Activated CD8-positive, alpha-beta T cell treated with anti-CD3 and anti-CD28 coated beads, Interleukin-2, amount 10 ng/mL, durations not matched to agents 7 days and 5 days (primary cell): Measurements from ENCODE around the gene AFMID. TPM values are rescaled to one million over a fixed set of nuclear protein-coding genes. Genes with fewer than 3 reads are reported as not detected.

Experiments used
- ATAC-seq: fragments of 150-1000 bp; cut with Tn5 transposase; one replicate; pipeline ENCODE4 v1.10.0; 2021; ENCODE audit warnings: moderate library complexity
- CTCF ChIA-PET: fragments of 350-600 bp; sonication (Branson Sonifier 250); formaldehyde crosslinking; loops from one replicate; lab custom pipeline; 2021; ENCODE audit warnings: antibody characterized with exemption; lab: Charles Lee
- POLR2A ChIA-PET: fragments of 350-600 bp; sonication (Branson Sonifier 250); formaldehyde crosslinking; loops from one replicate; lab custom pipeline; 2021; ENCODE audit warnings: antibody characterized with exemption; lab: Charles Lee
- DNase-seq: peaks from one replicate; pipeline ENCODE4 v3.0.0-alpha.2; 2020
- H3K27ac Mint-ChIP-seq: one replicate; pipeline ENCODE4 v1.8.0; 2021; ENCODE audit warnings: mild to moderate bottlenecking, mixed read lengths
- H3K27me3 Mint-ChIP-seq: one replicate; pipeline ENCODE4 v1.8.0; 2021; ENCODE audit warnings: low read depth, mixed read lengths
- H3K36me3 Mint-ChIP-seq: one replicate; pipeline ENCODE4 v1.8.0; 2021; ENCODE audit warnings: low read depth, mixed read lengths
- H3K4me1 Mint-ChIP-seq: one replicate; pipeline ENCODE4 v1.8.0; 2021; ENCODE audit warnings: low read depth, mixed read lengths
- H3K4me3 Mint-ChIP-seq: one replicate; pipeline ENCODE4 v1.8.0; 2021; ENCODE audit warnings: mild to moderate bottlenecking, mixed read lengths
- H3K9me3 Mint-ChIP-seq: one replicate; pipeline ENCODE4 v1.8.0; 2022; ENCODE audit warnings: mixed read lengths; ENCODE audit not compliant: insufficient read depth
- total RNA-seq, 2 experiments: library from RNA; stranded (reverse); gene quantifications; one replicate each; pipeline ENCODE4 v1.2.3, GENCODE V29; 2021

Gene AFMID
- total RNA-seq, 2 experiments from 2014 or later: 17.7 to 20.7 TPM

DNA sequence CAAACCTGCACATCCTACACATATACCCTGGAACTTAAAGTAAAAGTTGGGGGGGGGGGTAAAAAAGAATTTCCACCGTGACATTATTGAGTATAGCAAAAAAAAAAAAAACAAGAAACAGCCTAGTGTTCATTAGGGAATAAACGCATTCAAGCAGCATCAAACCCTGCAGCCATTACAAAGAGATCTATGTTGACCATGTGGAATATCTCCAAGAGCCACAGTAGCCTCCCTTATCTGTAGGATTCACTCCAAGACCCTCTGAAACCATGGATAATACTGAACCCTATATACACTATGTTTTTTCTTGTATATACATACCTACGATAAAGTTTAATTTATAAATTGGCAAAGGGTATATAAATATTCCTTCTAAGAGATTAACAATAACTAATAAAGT is 21.3 kb downstream of the AFMID start:
- no peak overlapping the region for H3K27ac Mint-ChIP-seq
- DNase-seq (no peak), ATAC-seq (no peak)
- H3K4me1 Mint-ChIP-seq: no peaks in the 10 kb centered on the region
- H3K9me3 Mint-ChIP-seq: no peaks in the 10 kb centered on the region
- H3K36me3 Mint-ChIP-seq: peaks cover 3% of the 10 kb centered on the region
- H3K27me3 Mint-ChIP-seq: no peaks in the 10 kb centered on the region
- POLR2A ChIA-PET: no interaction called here
- H3K4me3 Mint-ChIP-seq: no peak overlapping the region
- CTCF ChIA-PET: interaction anchor here (0.6 kb wide), 1 partner anchor 1757 kb away, joined by 3 read pairs; no protein-coding TSS in a partner anchor

DNA sequence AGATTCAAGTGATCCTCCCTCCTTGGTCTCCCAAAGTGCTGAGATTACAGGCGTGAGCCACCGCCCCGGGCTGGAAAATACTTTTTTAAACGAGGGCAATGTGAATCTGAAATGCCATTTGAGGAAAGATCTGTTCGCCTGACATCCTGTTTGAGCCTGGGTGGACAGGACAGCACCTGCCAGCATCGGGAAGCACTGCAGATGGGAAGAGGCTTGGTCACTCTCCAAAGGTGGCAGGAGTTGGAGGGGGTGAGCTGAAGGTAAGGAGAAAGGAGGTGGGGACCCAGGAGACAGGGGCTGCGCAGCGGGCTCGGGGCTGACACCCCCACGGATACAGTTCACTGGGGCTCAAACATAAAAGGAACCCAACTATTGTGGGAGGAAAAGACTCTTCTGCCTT is 22.9 kb downstream of the AFMID start:
- Mint-ChIP-seq H3K4me1 (peaks cover 9% of the 10 kb centered on the region), H3K27ac (no peak overlapping the region), H3K4me3 (no peak overlapping the region), H3K36me3 (peaks cover 4% of the 10 kb centered on the region), H3K27me3 (no peaks in the 10 kb centered on the region), H3K9me3 (no peaks in the 10 kb centered on the region)
- DNase-seq (no peak), ATAC-seq (no peak)
- ChIA-PET CTCF (no interaction called here), POLR2A (no interaction called here)

DNA sequence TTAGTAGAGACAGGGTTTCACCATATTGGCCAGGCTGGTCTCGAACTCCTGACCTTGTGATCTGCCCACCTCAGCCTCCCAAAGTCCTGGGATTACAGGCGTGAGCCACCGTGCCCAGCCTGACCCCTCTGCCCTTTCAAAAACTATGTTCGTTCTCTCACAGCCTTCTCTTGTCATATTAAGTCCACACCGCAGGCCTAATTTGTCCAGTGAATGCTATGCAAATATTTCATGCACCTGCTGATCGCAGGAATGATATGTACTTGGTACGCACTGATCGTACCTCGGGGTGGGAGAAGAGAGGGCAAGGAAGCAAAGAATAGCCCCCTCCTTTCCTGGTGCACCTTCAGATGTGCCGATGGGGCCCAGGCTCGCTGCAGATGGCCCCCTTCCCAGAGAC is 23.9 kb downstream of the AFMID start:
- POLR2A ChIA-PET: no interaction called here
- peaks cover 15% of the 10 kb centered on the region for H3K4me1 Mint-ChIP-seq

DNA sequence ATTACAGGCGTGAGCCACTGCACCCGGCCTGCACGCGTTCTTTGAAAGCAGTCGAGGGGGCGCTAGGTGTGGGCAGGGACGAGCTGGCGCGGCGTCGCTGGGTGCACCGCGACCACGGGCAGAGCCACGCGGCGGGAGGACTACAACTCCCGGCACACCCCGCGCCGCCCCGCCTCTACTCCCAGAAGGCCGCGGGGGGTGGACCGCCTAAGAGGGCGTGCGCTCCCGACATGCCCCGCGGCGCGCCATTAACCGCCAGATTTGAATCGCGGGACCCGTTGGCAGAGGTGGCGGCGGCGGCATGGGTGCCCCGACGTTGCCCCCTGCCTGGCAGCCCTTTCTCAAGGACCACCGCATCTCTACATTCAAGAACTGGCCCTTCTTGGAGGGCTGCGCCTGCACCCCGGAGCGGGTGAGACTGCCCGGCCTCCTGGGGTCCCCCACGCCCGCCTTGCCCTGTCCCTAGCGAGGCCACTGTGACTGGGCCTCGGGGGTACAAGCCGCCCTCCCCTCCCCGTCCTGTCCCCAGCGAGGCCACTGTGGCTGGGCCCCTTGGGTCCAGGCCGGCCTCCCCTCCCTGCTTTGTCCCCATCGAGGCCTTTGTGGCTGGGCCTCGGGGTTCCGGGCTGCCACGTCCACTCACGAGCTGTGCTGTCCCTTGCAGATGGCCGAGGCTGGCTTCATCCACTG is 27.0 kb downstream of the AFMID start, which contains the start of gene BIRC5:
Gene BIRC5, plus strand, starts transcription at position 238 of the 690 bp plus-strand sequence. Its CDS starts 64 bp downstream, at position 302.
- Mint-ChIP-seq H3K4me1 (peaks cover 22% of the 10 kb centered on the region), H3K4me3 (peak within 1 kb of the TSS; percentile 98), H3K36me3 (peaks cover 25% of the 10 kb centered on the region), H3K27ac (peak within 1 kb of the TSS; percentile 94), H3K27me3 (no peaks in the 10 kb centered on the region), H3K9me3 (no peaks in the 10 kb centered on the region)
- peak; percentile 95 for DNase-seq
- POLR2A ChIA-PET: interaction anchor here (0.5 to 1.7 kb wide), 7 partner anchors 10 to 1625 kb away, joined by 3 to 8 read pairs (median 4); partner anchors contain the start of genes CBX4 and TNRC6C
- peak; percentile 99 for ATAC-seq
- CTCF ChIA-PET: interaction anchor here (0.9 to 1.0 kb wide), 2 partner anchors 17 to 129 kb away, joined by 3 read pairs; no protein-coding TSS in a partner anchor

More for the DNA sequence above, 23.9 kb downstream of the AFMID start:
- Mint-ChIP-seq H3K27me3 (no peaks in the 10 kb centered on the region), H3K27ac (no peak overlapping the region), H3K9me3 (no peaks in the 10 kb centered on the region), H3K4me3 (no peak overlapping the region), H3K36me3 (peaks cover 10% of the 10 kb centered on the region)
- CTCF ChIA-PET: no interaction called here
- no peak for ATAC-seq
- DNase-seq: no peak

DNA sequence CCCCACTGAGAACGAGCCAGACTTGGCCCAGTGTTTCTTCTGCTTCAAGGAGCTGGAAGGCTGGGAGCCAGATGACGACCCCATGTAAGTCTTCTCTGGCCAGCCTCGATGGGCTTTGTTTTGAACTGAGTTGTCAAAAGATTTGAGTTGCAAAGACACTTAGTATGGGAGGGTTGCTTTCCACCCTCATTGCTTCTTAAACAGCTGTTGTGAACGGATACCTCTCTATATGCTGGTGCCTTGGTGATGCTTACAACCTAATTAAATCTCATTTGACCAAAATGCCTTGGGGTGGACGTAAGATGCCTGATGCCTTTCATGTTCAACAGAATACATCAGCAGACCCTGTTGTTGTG is 27.5 kb downstream of the AFMID start:
- peaks cover 30% of the 10 kb centered on the region for H3K36me3 Mint-ChIP-seq
- H3K27me3 Mint-ChIP-seq: no peaks in the 10 kb centered on the region
- peaks cover 26% of the 10 kb centered on the region for H3K4me1 Mint-ChIP-seq
- ChIA-PET POLR2A (interaction anchor here (0.6 to 1.7 kb wide), 5 partner anchors 9 to 1625 kb away, joined by 3 to 8 read pairs (median 5); partner anchors contain the start of genes CBX4 and TNRC6C), CTCF (interaction anchor here (0.9 to 1.2 kb wide), 2 partner anchors 35 to 130 kb away, joined by 3 to 4 read pairs; no protein-coding TSS in a partner anchor)
- H3K4me3 Mint-ChIP-seq: peak overlapping the region; percentile 98
- peak; percentile 25 for DNase-seq
- peak overlapping the region; percentile 94 for H3K27ac Mint-ChIP-seq
- no peaks in the 10 kb centered on the region for H3K9me3 Mint-ChIP-seq
- no peak for ATAC-seq

DNA sequence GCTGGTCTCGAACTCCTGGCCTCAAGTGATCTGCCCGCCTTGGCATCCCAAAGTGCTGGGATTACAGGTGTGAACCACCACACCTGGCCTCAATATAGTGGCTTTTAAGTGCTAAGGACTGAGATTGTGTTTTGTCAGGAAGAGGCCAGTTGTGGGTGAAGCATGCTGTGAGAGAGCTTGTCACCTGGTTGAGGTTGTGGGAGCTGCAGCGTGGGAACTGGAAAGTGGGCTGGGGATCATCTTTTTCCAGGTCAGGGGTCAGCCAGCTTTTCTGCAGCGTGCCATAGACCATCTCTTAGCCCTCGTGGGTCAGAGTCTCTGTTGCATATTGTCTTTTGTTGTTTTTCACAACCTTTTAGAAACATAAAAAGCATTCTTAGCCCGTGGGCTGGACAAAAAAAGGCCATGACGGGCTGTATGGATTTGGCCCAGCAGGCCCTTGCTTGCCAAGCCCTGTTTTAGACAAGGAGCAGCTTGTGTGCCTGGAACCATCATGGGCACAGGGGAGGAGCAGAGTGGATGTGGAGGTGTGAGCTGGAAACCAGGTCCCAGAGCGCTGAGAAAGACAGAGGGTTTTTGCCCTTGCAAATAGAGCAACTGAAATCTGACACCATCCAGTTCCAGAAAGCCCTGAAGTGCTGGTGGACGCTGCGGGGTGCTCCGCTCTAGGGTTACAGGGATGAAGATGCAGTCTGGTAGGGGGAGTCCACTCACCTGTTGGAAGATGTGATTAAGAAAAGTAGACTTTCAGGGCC is 32.4 kb downstream of the AFMID start:
- POLR2A ChIA-PET: interaction anchor here (0.9 to 1.1 kb wide), 2 partner anchors 23 to 92 kb away, joined by 3 read pairs; no protein-coding TSS in a partner anchor
- Mint-ChIP-seq H3K27me3 (no peaks in the 10 kb centered on the region), H3K9me3 (no peaks in the 10 kb centered on the region), H3K4me1 (peaks cover 23% of the 10 kb centered on the region), H3K4me3 (no peak overlapping the region), H3K36me3 (peaks cover 61% of the 10 kb centered on the region), H3K27ac (no peak overlapping the region)
- DNase-seq: no peak
- CTCF ChIA-PET: no interaction called here
- no peak for ATAC-seq

DNA sequence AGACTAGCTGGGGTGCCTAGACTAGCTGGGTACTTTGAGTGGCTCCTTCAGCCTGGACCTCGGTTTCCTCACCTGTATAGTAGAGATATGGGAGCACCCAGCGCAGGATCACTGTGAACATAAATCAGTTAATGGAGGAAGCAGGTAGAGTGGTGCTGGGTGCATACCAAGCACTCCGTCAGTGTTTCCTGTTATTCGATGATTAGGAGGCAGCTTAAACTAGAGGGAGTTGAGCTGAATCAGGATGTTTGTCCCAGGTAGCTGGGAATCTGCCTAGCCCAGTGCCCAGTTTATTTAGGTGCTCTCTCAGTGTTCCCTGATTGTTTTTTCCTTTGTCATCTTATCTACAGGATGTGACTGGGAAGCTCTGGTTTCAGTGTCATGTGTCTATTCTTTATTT is 35.9 kb downstream of the AFMID start:
- Mint-ChIP-seq H3K9me3 (no peaks in the 10 kb centered on the region), H3K27me3 (peaks cover 2% of the 10 kb centered on the region), H3K36me3 (peaks cover 53% of the 10 kb centered on the region), H3K4me1 (peaks cover 11% of the 10 kb centered on the region), H3K27ac (no peak overlapping the region), H3K4me3 (no peak overlapping the region)
- ATAC-seq (no peak), DNase-seq (no peak)
- POLR2A ChIA-PET: interaction anchor here (1.1 to 1.4 kb wide), 2 partner anchors 8 to 37 kb away, joined by 3 to 4 read pairs; no protein-coding TSS in a partner anchor
- CTCF ChIA-PET: interaction anchor here (0.6 to 1.4 kb wide), 2 partner anchors 29 to 220 kb away, joined by 3 to 4 read pairs; no protein-coding TSS in a partner anchor

DNA sequence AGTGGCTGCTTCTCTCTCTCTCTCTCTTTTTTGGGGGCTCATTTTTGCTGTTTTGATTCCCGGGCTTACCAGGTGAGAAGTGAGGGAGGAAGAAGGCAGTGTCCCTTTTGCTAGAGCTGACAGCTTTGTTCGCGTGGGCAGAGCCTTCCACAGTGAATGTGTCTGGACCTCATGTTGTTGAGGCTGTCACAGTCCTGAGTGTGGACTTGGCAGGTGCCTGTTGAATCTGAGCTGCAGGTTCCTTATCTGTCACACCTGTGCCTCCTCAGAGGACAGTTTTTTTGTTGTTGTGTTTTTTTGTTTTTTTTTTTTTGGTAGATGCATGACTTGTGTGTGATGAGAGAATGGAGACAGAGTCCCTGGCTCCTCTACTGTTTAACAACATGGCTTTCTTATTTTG is 36.6 kb downstream of the AFMID start:
- no peak overlapping the region for H3K4me3 Mint-ChIP-seq
- H3K9me3 Mint-ChIP-seq: no peaks in the 10 kb centered on the region
- peaks cover 11% of the 10 kb centered on the region for H3K4me1 Mint-ChIP-seq
- peaks cover 50% of the 10 kb centered on the region for H3K36me3 Mint-ChIP-seq
- DNase-seq: no peak
- CTCF ChIA-PET: interaction anchor here (1.4 kb wide), 1 partner anchor 28 kb away, joined by 4 read pairs; no protein-coding TSS in a partner anchor
- H3K27me3 Mint-ChIP-seq: peaks cover 6% of the 10 kb centered on the region
- POLR2A ChIA-PET: interaction anchor here (1.1 to 1.4 kb wide), 2 partner anchors 9 to 38 kb away, joined by 3 to 4 read pairs; no protein-coding TSS in a partner anchor
- H3K27ac Mint-ChIP-seq: no peak overlapping the region
- ATAC-seq: no peak

DNA sequence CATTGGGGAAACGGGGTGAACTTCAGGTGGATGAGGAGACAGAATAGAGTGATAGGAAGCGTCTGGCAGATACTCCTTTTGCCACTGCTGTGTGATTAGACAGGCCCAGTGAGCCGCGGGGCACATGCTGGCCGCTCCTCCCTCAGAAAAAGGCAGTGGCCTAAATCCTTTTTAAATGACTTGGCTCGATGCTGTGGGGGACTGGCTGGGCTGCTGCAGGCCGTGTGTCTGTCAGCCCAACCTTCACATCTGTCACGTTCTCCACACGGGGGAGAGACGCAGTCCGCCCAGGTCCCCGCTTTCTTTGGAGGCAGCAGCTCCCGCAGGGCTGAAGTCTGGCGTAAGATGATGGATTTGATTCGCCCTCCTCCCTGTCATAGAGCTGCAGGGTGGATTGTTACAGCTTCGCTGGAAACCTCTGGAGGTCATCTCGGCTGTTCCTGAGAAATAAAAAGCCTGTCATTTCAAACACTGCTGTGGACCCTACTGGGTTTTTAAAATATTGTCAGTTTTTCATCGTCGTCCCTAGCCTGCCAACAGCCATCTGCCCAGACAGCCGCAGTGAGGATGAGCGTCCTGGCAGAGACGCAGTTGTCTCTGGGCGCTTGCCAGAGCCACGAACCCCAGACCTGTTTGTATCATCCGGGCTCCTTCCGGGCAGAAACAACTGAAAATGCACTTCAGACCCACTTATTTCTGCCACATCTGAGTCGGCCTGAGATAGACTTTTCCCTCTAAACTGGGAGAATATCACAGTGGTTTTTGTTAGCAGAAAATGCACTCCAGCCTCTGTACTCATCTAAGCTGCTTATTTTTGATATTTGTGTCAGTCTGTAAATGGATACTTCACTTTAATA is 37.3 kb downstream of the AFMID start:
- Mint-ChIP-seq H3K27ac (no peak overlapping the region), H3K9me3 (no peaks in the 10 kb centered on the region), H3K4me1 (peaks cover 7% of the 10 kb centered on the region), H3K36me3 (peaks cover 43% of the 10 kb centered on the region), H3K27me3 (peaks cover 6% of the 10 kb centered on the region), H3K4me3 (no peak overlapping the region)
- ChIA-PET CTCF (no interaction called here), POLR2A (interaction anchor here (0.6 to 1.4 kb wide), 2 partner anchors 10 to 80 kb away, joined by 3 to 4 read pairs; no protein-coding TSS in a partner anchor)
- DNase-seq: no peak
- no peak for ATAC-seq

DNA sequence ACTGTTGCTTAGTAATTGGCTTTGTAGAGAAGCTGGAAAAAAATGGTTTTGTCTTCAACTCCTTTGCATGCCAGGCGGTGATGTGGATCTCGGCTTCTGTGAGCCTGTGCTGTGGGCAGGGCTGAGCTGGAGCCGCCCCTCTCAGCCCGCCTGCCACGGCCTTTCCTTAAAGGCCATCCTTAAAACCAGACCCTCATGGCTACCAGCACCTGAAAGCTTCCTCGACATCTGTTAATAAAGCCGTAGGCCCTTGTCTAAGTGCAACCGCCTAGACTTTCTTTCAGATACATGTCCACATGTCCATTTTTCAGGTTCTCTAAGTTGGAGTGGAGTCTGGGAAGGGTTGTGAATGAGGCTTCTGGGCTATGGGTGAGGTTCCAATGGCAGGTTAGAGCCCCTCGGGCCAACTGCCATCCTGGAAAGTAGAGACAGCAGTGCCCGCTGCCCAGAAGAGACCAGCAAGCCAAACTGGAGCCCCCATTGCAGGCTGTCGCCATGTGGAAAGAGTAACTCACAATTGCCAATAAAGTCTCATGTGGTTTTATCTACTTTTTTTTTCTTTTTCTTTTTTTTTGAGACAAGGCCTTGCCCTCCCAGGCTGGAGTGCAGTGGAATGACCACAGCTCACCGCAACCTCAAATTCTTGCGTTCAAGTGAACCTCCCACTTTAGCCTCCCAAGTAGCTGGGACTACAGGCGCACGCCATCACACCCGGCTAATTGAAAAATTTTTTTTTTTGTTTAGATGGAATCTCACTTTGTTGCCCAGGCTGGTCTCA is 38.1 kb downstream of the AFMID start:
- H3K36me3 Mint-ChIP-seq: peaks cover 38% of the 10 kb centered on the region
- POLR2A ChIA-PET: interaction anchor here (0.6 kb wide), 1 partner anchor 81 kb away, joined by 3 read pairs; no protein-coding TSS in a partner anchor
- H3K27ac Mint-ChIP-seq: no peak overlapping the region
- H3K4me1 Mint-ChIP-seq: peaks cover 3% of the 10 kb centered on the region
- CTCF ChIA-PET: interaction anchor here (1.1 to 1.2 kb wide), 2 partner anchors 24 to 39 kb away, joined by 3 read pairs; no protein-coding TSS in a partner anchor
- no peak overlapping the region for H3K4me3 Mint-ChIP-seq
- no peaks in the 10 kb centered on the region for H3K9me3 Mint-ChIP-seq
- DNase-seq (no peak), ATAC-seq (no peak)
- peaks cover 6% of the 10 kb centered on the region for H3K27me3 Mint-ChIP-seq
